DND-41 (cell line): ENCODE results near the gene ABHD6.

Experiments
- ATAC-seq: fragments of 200-7000 bp; cut with Tn5 transposase; 3 replicates; pipeline ENCODE4 v1.9.1; 2021; ENCODE audit warnings: low read depth; ENCODE audit not compliant: insufficient read depth
- DNase-seq: peaks from one replicate; pipeline ENCODE4 v3.0.0-alpha.2; 2020
- H2AFZ ChIP-seq: 2 replicates; pipeline ENCODE4 v1.6.0; 2012; ENCODE audit warnings: low read depth, low read length
- H3K27ac ChIP-seq: 2 replicates; pipeline ENCODE4 v1.5.1; 2012; ENCODE audit warnings: low read length, inconsistent platforms
- H3K27me3 ChIP-seq: fragments of 200-600 bp; sonication (generic); 2 replicates; pipeline ENCODE4 v1.6.0; 2012; ENCODE audit warnings: low read length, mild to moderate bottlenecking, inconsistent platforms; ENCODE audit not compliant: insufficient read depth, poor library complexity
- H3K36me3 ChIP-seq: 2 replicates; pipeline ENCODE4 v1.5.1; 2012; ENCODE audit warnings: low read length, inconsistent platforms; ENCODE audit not compliant: insufficient read depth
- H3K4me1 ChIP-seq: 2 replicates; pipeline ENCODE4 v1.5.1; 2012; ENCODE audit warnings: mild to moderate bottlenecking, low read length; ENCODE audit not compliant: insufficient read depth
- H3K4me2 ChIP-seq: 2 replicates; pipeline ENCODE4 v1.6.0; 2012; ENCODE audit warnings: mild to moderate bottlenecking, moderate library complexity, low read length, inconsistent platforms; ENCODE audit not compliant: insufficient read depth
- H3K4me3 ChIP-seq, 2 experiments: fragments of 200-600 bp in 1 of 2; shearing (Covaris generic) in 1 of 2; 2 replicates each; pipeline ENCODE4 v1.5.1; 2012 to 2016; ENCODE audit warnings: inconsistent platforms in 2 of 2, low read length in 2 of 2, mild to moderate bottlenecking in 2 of 2, low read depth in 1 of 2, moderate library complexity in 1 of 2
- H3K79me2 ChIP-seq: 2 replicates; pipeline ENCODE4 v1.6.0; 2012; ENCODE audit warnings: low read length, inconsistent platforms; ENCODE audit not compliant: insufficient read depth
- H3K9ac ChIP-seq: 2 replicates; pipeline ENCODE4 v1.6.0; 2012; ENCODE audit warnings: low read depth, mild to moderate bottlenecking, inconsistent platforms, low read length, moderate library complexity
- H3K9me3 ChIP-seq: 2 replicates; pipeline ENCODE4 v1.5.1; 2012; ENCODE audit warnings: low read length, moderate library complexity, mild to moderate bottlenecking, inconsistent platforms; ENCODE audit not compliant: insufficient read depth, severe bottlenecking
- H4K20me1 ChIP-seq: 2 replicates; pipeline ENCODE4 v1.6.0; 2012; ENCODE audit warnings: low read length; ENCODE audit not compliant: insufficient read depth
- CTCF ChIP-seq: IDR thresholded peaks from 2 replicates; pipeline ENCODE4 v1.5.1; 2012; ENCODE audit warnings: borderline replicate concordance, low read length, moderate library complexity, mild to moderate bottlenecking; ENCODE audit not compliant: poor library complexity, severe bottlenecking; ENCODE audit errors: extremely low read depth
- EZH2 ChIP-seq: IDR thresholded peaks from 3 replicates; pipeline ENCODE4 v1.6.1; 2012; ENCODE audit warnings: borderline replicate concordance, low read depth, mild to moderate bottlenecking, moderate library complexity, low read length, inconsistent platforms; ENCODE audit not compliant: severe bottlenecking

The ABHD6 gene

GRCh38 chr3:58251631-58252035 lies 14.0 kb downstream of the ABHD6 start:
- DNase-seq, result no peak
- no peaks in the 10 kb centered on the region for H3K27me3 ChIP-seq
- H3K9ac ChIP-seq, result no peak overlapping the region
- H3K79me2 ChIP-seq, result no peaks in the 10 kb centered on the region
- no peak overlapping the region for H3K4me2 ChIP-seq
- ATAC-seq, result no peak
- TF ChIP-seq CTCF (no peak), EZH2 (no peak)
- H3K27ac ChIP-seq, result no peak overlapping the region
- H4K20me1 ChIP-seq, result peaks cover 3% of the 10 kb centered on the region; the same call in 1 of the 2 replicates
- no peaks in the 10 kb centered on the region for H3K36me3 ChIP-seq
- H2AFZ ChIP-seq, result no peak overlapping the region
- no peak overlapping the region for H3K4me3 ChIP-seq
- no peaks in the 10 kb centered on the region for H3K4me1 ChIP-seq
- no peaks in the 10 kb centered on the region for H3K9me3 ChIP-seq

GRCh38 chr3:58254144-58254543 lies 16.6 kb downstream of the ABHD6 start:
- H4K20me1 ChIP-seq, result peaks cover 3% of the 10 kb centered on the region; the same call in 1 of the 2 replicates
- no peak for DNase-seq
- H3K9me3 ChIP-seq, result no peaks in the 10 kb centered on the region
- H2AFZ ChIP-seq, result no peak overlapping the region
- H3K4me2 ChIP-seq, result no peak overlapping the region
- TF ChIP-seq EZH2 (no peak), CTCF (no peak)
- no peaks in the 10 kb centered on the region for H3K79me2 ChIP-seq
- no peak overlapping the region for H3K27ac ChIP-seq
- no peak for ATAC-seq
- no peaks in the 10 kb centered on the region for H3K36me3 ChIP-seq
- H3K4me1 ChIP-seq, result no peaks in the 10 kb centered on the region
- H3K9ac ChIP-seq, result no peak overlapping the region
- H3K27me3 ChIP-seq, result no peaks in the 10 kb centered on the region
- no peak overlapping the region for H3K4me3 ChIP-seq

- no peak overlapping the region for H3K4me3 ChIP-seq
- H3K27ac ChIP-seq, result no peak overlapping the region
- TF ChIP-seq EZH2, result no peak
- TF ChIP-seq CTCF, result no peak
- no peaks in the 10 kb centered on the region for H3K79me2 ChIP-seq
- ATAC-seq, result no peak
- DNase-seq, result no peak
- no peaks in the 10 kb centered on the region for H3K27me3 ChIP-seq
- H3K4me1 ChIP-seq, result no peaks in the 10 kb centered on the region
- H3K9me3 ChIP-seq, result no peaks in the 10 kb centered on the region
- no peak overlapping the region for H3K9ac ChIP-seq
- no peak overlapping the region for H3K4me2 ChIP-seq
- no peaks in the 10 kb centered on the region for H3K36me3 ChIP-seq
- H4K20me1 ChIP-seq, result no peaks in the 10 kb centered on the region
- no peak overlapping the region for H2AFZ ChIP-seq
Measured at GRCh38 chr3:58256061-58256460, 18.5 kb downstream of the ABHD6 start.

- Histone ChIP-seq H2AFZ (no peak overlapping the region), H3K9ac (no peak overlapping the region), H3K4me3 (no peak overlapping the region), H3K27me3 (no peaks in the 10 kb centered on the region), H3K9me3 (no peaks in the 10 kb centered on the region), H3K36me3 (no peaks in the 10 kb centered on the region), H3K4me1 (no peaks in the 10 kb centered on the region), H3K4me2 (no peak overlapping the region), H3K27ac (no peak overlapping the region), H4K20me1 (no peaks in the 10 kb centered on the region), H3K79me2 (no peaks in the 10 kb centered on the region)
- DNase-seq (no peak), ATAC-seq (no peak)
- TF ChIP-seq CTCF (no peak), EZH2 (no peak)
Measured at GRCh38 chr3:58256511-58256910, 18.9 kb downstream of the ABHD6 start.
